WTC11 (cell line): ENCODE measurements around the gene ERAP2. TPM values are rescaled to one million over a fixed set of nuclear protein-coding genes. Genes with fewer than 3 reads are reported as not detected.

Experiments
- ATAC-seq: fragments of 200-7000 bp; cut with Tn5 transposase; 2 replicates; pipeline ENCODE4 v1.10.0; 2021; ENCODE audit warnings: mild to moderate bottlenecking, moderate library complexity
- CTCF ChIA-PET: fragments of 300-600 bp; sonication (Branson Sonifier 250); formaldehyde crosslinking; loops from one replicate; lab custom pipeline; 2021; ENCODE audit warnings: antibody characterized with exemption; lab: Charles Lee
- POLR2A ChIA-PET: fragments of 350-600 bp; sonication (Branson Sonifier 250); formaldehyde crosslinking; loops from one replicate; lab custom pipeline; 2021; ENCODE audit warnings: antibody characterized with exemption; lab: Charles Lee
- DNase-seq: peaks from one replicate; pipeline ENCODE4 v3.0.0; 2021; ENCODE audit warnings: low spot score
- H3K27ac Mint-ChIP-seq: 2 replicates; pipeline ENCODE4 v1.8.0; 2021; ENCODE audit warnings: mixed read lengths
- H3K27me3 Mint-ChIP-seq: 2 replicates; pipeline ENCODE4 v1.8.0; 2021; ENCODE audit warnings: low read depth, mild to moderate bottlenecking, moderate library complexity, mixed read lengths
- H3K36me3 Mint-ChIP-seq: 2 replicates; pipeline ENCODE4 v1.8.0; 2021; ENCODE audit warnings: mixed read lengths
- H3K4me1 Mint-ChIP-seq: 2 replicates; pipeline ENCODE4 v1.8.0; 2022; ENCODE audit warnings: mixed read lengths
- H3K4me3 Mint-ChIP-seq: 2 replicates; pipeline ENCODE4 v1.8.0; 2021; ENCODE audit warnings: mild to moderate bottlenecking, moderate library complexity, mixed read lengths
- H3K9me3 Mint-ChIP-seq: 2 replicates; pipeline ENCODE4 v1.8.0; 2021; ENCODE audit warnings: mixed read lengths
- CREM ChIP-seq: sonication (generic); formaldehyde crosslinking; IDR thresholded peaks from 2 replicates; pipeline ENCODE4 v1.8.1; 2022; ENCODE audit warnings: mild to moderate bottlenecking, missing genetic modification reagents, moderate library complexity
- EMX1 ChIP-seq: fragments of 250-450 bp; sonication (Bioruptor Pico); IDR thresholded peaks from 2 replicates; pipeline ENCODE4 v1.8.0; 2021; ENCODE audit warnings: mild to moderate bottlenecking
- FOXJ3 ChIP-seq: sonication (generic); formaldehyde crosslinking; IDR thresholded peaks from 2 replicates; pipeline ENCODE4 v1.9.0; 2021; ENCODE audit warnings: missing genetic modification reagents, mild to moderate bottlenecking, borderline replicate concordance
- GRHL2 ChIP-seq: fragments of 250-450 bp; sonication (Bioruptor Pico); IDR thresholded peaks from 2 replicates; pipeline ENCODE4 v1.8.0; 2022; ENCODE audit warnings: mild to moderate bottlenecking, moderate library complexity; ENCODE audit not compliant: insufficient replicate concordance, severe bottlenecking
- JAZF1 ChIP-seq: fragments of 250-450 bp; sonication (Bioruptor Pico); IDR thresholded peaks from 2 replicates; pipeline ENCODE4 v1.9.0; 2021; ENCODE audit warnings: moderate library complexity, mild to moderate bottlenecking, inconsistent platforms
- MXD4 ChIP-seq: fragments of 250-450 bp; sonication (Bioruptor Pico); IDR thresholded peaks from 2 replicates; pipeline ENCODE4 v1.8.0; 2021; ENCODE audit warnings: mild to moderate bottlenecking, moderate library complexity, borderline replicate concordance
- NFE2L1 ChIP-seq: sonication (generic); formaldehyde crosslinking; IDR thresholded peaks from 2 replicates; pipeline ENCODE4 v1.8.1; 2023; ENCODE audit warnings: missing genetic modification reagents
- OVOL2 ChIP-seq: fragments of 250-450 bp; sonication (Bioruptor Pico); IDR thresholded peaks from 2 replicates; pipeline ENCODE4 v1.9.0; 2021; ENCODE audit warnings: mild to moderate bottlenecking, borderline replicate concordance
- STAT6 ChIP-seq: sonication (generic); formaldehyde crosslinking; conservative IDR thresholded peaks from 2 replicates; pipeline ENCODE4 v1.8.1; 2023; ENCODE audit warnings: mild to moderate bottlenecking, low read depth, missing genetic modification reagents, moderate library complexity
- TEAD1 ChIP-seq: sonication (generic); formaldehyde crosslinking; IDR thresholded peaks from 2 replicates; pipeline ENCODE4 v1.8.0; 2022; ENCODE audit warnings: mild to moderate bottlenecking, missing genetic modification reagents
- ZMAT4 ChIP-seq: fragments of 250-450 bp; sonication (Bioruptor Pico); IDR thresholded peaks from 2 replicates; pipeline ENCODE4 v1.9.0; 2021; ENCODE audit warnings: mild to moderate bottlenecking
- ZNF219 ChIP-seq: sonication (generic); formaldehyde crosslinking; IDR thresholded peaks from 2 replicates; pipeline ENCODE4 v1.8.0; 2023; ENCODE audit warnings: missing genetic modification reagents, mild to moderate bottlenecking, borderline replicate concordance
- ZNF416 ChIP-seq: fragments of 250-450 bp; sonication (Bioruptor Pico); IDR thresholded peaks from 2 replicates; pipeline ENCODE4 v1.9.0; 2021; ENCODE audit warnings: mild to moderate bottlenecking, inconsistent platforms
- ZNF423 ChIP-seq: fragments of 250-450 bp; sonication (Bioruptor Pico); IDR thresholded peaks from 2 replicates; pipeline ENCODE4 v2.1.2; 2022; ENCODE audit warnings: mild to moderate bottlenecking, moderate library complexity
- total RNA-seq: library from RNA; stranded (reverse); gene quantifications from 3 replicates; pipeline ENCODE4 v1.2.3, GENCODE V29; 2021
- TF ChIP-seq, protein P1 (sequence below): sonication (generic); formaldehyde crosslinking; IDR thresholded peaks from 2 replicates; pipeline ENCODE4 v1.8.1; 2023; ENCODE audit warnings: mild to moderate bottlenecking, missing genetic modification reagents, moderate library complexity
- TF ChIP-seq, protein P2 (sequence below): sonication (generic); formaldehyde crosslinking; IDR thresholded peaks from 2 replicates; pipeline ENCODE4 v1.8.1; 2022; ENCODE audit warnings: low read depth, mild to moderate bottlenecking, moderate library complexity, missing genetic modification reagents, borderline replicate concordance
- TF ChIP-seq, protein P3 (sequence below): sonication (generic); formaldehyde crosslinking; IDR thresholded peaks from 2 replicates; pipeline ENCODE4 v1.8.0; 2023; ENCODE audit warnings: missing genetic modification reagents, mild to moderate bottlenecking, borderline replicate concordance

ERAP2 gene
- total RNA-seq, 1 experiment from 2014 or later = 0.13 TPM

DNA sequence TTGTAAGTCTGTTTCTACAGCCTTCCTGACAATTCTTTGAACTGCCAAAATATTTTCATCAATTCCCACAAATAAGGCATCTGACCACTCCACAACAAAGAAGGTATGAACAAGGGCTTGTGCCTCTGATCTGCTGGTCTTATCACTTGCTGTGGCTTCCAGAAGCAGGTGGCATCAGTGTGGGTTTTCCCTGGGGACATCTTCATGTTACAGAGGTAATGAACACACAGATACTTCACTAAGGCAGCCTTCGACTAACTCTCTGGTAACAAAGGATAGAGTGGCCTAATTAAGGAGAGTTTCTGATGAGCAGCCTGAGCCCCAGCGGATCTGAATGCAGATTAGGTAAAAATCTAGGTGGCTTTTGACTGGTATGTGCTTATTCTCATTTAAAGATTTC lies 15.2 kb upstream of the ERAP2 start:
- DNase-seq = no peak
- Mint-ChIP-seq H3K4me1 (no peaks in the 10 kb centered on the region), H3K27me3 (no peaks in the 10 kb centered on the region), H3K27ac (no peak overlapping the region), H3K9me3 (no peaks in the 10 kb centered on the region), H3K36me3 (no peaks in the 10 kb centered on the region), H3K4me3 (no peak overlapping the region)
- TF ChIP-seq CREM = no peak
- no peak for TF ChIP-seq FOXJ3 (CRISPR knock-in tag)
- TF ChIP-seq EMX1 = no peak
- no peak for TF ChIP-seq ZNF423 (CRISPR knock-in tag)
- no peak for TF ChIP-seq NFE2L1
- no peak for TF ChIP-seq MXD4 (CRISPR knock-in tag)
- TF ChIP-seq OVOL2 (CRISPR knock-in tag) = no peak
- TF ChIP-seq ZNF416 (CRISPR knock-in tag) = no peak
- TF ChIP-seq JAZF1 (CRISPR knock-in tag) = no peak
- TF ChIP-seq ZMAT4 (CRISPR knock-in tag) = no peak
- no peak for TF ChIP-seq TEAD1
- no peak for TF ChIP-seq STAT6 (CRISPR knock-in tag)
- TF ChIP-seq, protein P1, sequence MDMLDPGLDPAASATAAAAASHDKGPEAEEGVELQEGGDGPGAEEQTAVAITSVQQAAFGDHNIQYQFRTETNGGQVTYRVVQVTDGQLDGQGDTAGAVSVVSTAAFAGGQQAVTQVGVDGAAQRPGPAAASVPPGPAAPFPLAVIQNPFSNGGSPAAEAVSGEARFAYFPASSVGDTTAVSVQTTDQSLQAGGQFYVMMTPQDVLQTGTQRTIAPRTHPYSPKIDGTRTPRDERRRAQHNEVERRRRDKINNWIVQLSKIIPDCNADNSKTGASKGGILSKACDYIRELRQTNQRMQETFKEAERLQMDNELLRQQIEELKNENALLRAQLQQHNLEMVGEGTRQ (CRISPR knock-in tag) = no peak
- ATAC-seq = no peak
- POLR2A ChIA-PET = no interaction called here
- CTCF ChIA-PET = interaction anchor here (1.3 kb wide), 1 partner anchor 8 kb away, joined by 5 read pairs; no protein-coding TSS in a partner anchor

- Mint-ChIP-seq H3K4me1 (no peaks in the 10 kb centered on the region), H3K4me3 (no peak overlapping the region), H3K27me3 (no peaks in the 10 kb centered on the region), H3K9me3 (no peaks in the 10 kb centered on the region)
- ATAC-seq = no peak
- POLR2A ChIA-PET = no interaction called here
- no peak for TF ChIP-seq ZNF219 (CRISPR knock-in tag)
- TF ChIP-seq ZNF416 (CRISPR knock-in tag) = no peak
- TF ChIP-seq, protein P2, sequence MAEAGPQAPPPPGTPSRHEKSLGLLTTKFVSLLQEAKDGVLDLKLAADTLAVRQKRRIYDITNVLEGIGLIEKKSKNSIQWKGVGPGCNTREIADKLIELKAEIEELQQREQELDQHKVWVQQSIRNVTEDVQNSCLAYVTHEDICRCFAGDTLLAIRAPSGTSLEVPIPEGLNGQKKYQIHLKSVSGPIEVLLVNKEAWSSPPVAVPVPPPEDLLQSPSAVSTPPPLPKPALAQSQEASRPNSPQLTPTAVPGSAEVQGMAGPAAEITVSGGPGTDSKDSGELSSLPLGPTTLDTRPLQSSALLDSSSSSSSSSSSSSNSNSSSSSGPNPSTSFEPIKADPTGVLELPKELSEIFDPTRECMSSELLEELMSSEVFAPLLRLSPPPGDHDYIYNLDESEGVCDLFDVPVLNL = no peak
- no peak for TF ChIP-seq GRHL2 (CRISPR knock-in tag)
- TF ChIP-seq, protein P3, sequence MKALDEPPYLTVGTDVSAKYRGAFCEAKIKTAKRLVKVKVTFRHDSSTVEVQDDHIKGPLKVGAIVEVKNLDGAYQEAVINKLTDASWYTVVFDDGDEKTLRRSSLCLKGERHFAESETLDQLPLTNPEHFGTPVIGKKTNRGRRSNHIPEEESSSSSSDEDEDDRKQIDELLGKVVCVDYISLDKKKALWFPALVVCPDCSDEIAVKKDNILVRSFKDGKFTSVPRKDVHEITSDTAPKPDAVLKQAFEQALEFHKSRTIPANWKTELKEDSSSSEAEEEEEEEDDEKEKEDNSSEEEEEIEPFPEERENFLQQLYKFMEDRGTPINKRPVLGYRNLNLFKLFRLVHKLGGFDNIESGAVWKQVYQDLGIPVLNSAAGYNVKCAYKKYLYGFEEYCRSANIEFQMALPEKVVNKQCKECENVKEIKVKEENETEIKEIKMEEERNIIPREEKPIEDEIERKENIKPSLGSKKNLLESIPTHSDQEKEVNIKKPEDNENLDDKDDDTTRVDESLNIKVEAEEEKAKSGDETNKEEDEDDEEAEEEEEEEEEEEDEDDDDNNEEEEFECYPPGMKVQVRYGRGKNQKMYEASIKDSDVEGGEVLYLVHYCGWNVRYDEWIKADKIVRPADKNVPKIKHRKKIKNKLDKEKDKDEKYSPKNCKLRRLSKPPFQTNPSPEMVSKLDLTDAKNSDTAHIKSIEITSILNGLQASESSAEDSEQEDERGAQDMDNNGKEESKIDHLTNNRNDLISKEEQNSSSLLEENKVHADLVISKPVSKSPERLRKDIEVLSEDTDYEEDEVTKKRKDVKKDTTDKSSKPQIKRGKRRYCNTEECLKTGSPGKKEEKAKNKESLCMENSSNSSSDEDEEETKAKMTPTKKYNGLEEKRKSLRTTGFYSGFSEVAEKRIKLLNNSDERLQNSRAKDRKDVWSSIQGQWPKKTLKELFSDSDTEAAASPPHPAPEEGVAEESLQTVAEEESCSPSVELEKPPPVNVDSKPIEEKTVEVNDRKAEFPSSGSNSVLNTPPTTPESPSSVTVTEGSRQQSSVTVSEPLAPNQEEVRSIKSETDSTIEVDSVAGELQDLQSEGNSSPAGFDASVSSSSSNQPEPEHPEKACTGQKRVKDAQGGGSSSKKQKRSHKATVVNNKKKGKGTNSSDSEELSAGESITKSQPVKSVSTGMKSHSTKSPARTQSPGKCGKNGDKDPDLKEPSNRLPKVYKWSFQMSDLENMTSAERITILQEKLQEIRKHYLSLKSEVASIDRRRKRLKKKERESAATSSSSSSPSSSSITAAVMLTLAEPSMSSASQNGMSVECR (CRISPR knock-in tag) = no peak
- no peak for TF ChIP-seq FOXJ3 (CRISPR knock-in tag)
- TF ChIP-seq, all 79 proteins: peak for 0
- Mint-ChIP-seq H3K27ac (no peak overlapping the region), H3K36me3 (no peaks in the 10 kb centered on the region)
- no peak for DNase-seq
- CTCF ChIA-PET = no interaction called here
Measured at GRCh38 chr5:96863114-96863513, 13.2 kb upstream of the ERAP2 start.
